Endothelial cell of umbilical vein (primary cell): ENCODE results near the gene DTX3L.

ENCODE experiments used
- CTCF ChIP-seq, 2 donors: IDR thresholded peaks; 1 replicate in 1 of 2; 2 replicates in 1 of 2; pipeline ENCODE4 v1.5.1; 2011; ENCODE audit warnings: low read length in 2 of 2, mild to moderate bottlenecking in 2 of 2, moderate library complexity in 2 of 2, control low read depth in 1 of 2, inconsistent platforms in 1 of 2, low read depth in 1 of 2; ENCODE audit not compliant: insufficient read depth in 1 of 2; ENCODE audit errors: extremely low read depth in 1 of 2
- EZH2 ChIP-seq: IDR thresholded peaks from 2 replicates; pipeline ENCODE4 v1.6.1; 2012; ENCODE audit warnings: borderline replicate concordance, low read depth, mild to moderate bottlenecking, moderate library complexity, low read length, inconsistent platforms; ENCODE audit not compliant: severe bottlenecking
- MAX ChIP-seq: IDR thresholded peaks from 2 replicates; pipeline ENCODE4 v1.6.1; 2011; ENCODE audit not compliant: insufficient read depth, insufficient read length
- POLR2A ChIP-seq: IDR thresholded peaks from 2 replicates; pipeline ENCODE4 v1.6.1; 2012; ENCODE audit warnings: low read depth, mild to moderate bottlenecking, control low read depth, low read length

- TF ChIP-seq CTCF (IDR thresholded peaks at IDR 0.05; ENCODE audit: extremely low read depth in 1 of 2, insufficient read depth in 1 of 2, low read depth in 1 of 2, low read length in 2 of 2) = no peak
- no peak for TF ChIP-seq POLR2A
- no peak for TF ChIP-seq MAX
- no peak for TF ChIP-seq EZH2
Observed at GRCh38 chr3:122536632-122537001, 27.5 kb upstream of the DTX3L start.
